HUES48 (cell line): ENCODE results near the gene PPP1R1B.

Experiments
- H3K27ac ChIP-seq: one replicate; pipeline ENCODE4 v1.7.0; 2013; ENCODE audit warnings: low read depth, low read length, inconsistent platforms
- H3K27me3 ChIP-seq: 2 replicates; pipeline ENCODE4 v1.6.1; 2013; ENCODE audit warnings: mild to moderate bottlenecking, low read length; ENCODE audit not compliant: control insufficient read depth, insufficient read depth
- H3K36me3 ChIP-seq: 2 replicates; pipeline ENCODE4 v1.6.1; 2013; ENCODE audit warnings: low read length; ENCODE audit not compliant: control insufficient read depth, insufficient read depth
- H3K4me1 ChIP-seq: 2 replicates; pipeline ENCODE4 v1.6.1; 2013; ENCODE audit warnings: mild to moderate bottlenecking, low read length; ENCODE audit not compliant: control insufficient read depth, insufficient read depth
- H3K4me3 ChIP-seq: 2 replicates; pipeline ENCODE4 v1.5.1; 2013; ENCODE audit warnings: mild to moderate bottlenecking, low read depth, low read length
- H3K9ac ChIP-seq: 2 replicates; pipeline ENCODE4 v1.6.1; 2013; ENCODE audit warnings: mild to moderate bottlenecking, low read depth, low read length, moderate library complexity
- H3K9me3 ChIP-seq: 2 replicates; pipeline ENCODE4 v1.6.1; 2013; ENCODE audit warnings: low read length; ENCODE audit not compliant: control insufficient read depth, insufficient read depth

The PPP1R1B gene

GRCh38 chr17:39674179-39674578 lies 47.4 kb downstream of the PPP1R1B start:
- Histone ChIP-seq H3K36me3 (peaks cover 20% of the 10 kb centered on the region), H3K27me3 (peaks cover 12% of the 10 kb centered on the region; the same call in 1 of the 2 replicates), H3K27ac (no peak overlapping the region), H3K4me1 (peaks cover 15% of the 10 kb centered on the region; the same call in 1 of the 2 replicates), H3K9ac (no peak overlapping the region), H3K9me3 (no peaks in the 10 kb centered on the region), H3K4me3 (no peak overlapping the region)

- Histone ChIP-seq H3K9me3 (no peaks in the 10 kb centered on the region), H3K36me3 (peaks cover 20% of the 10 kb centered on the region), H3K27ac (peak overlapping the region; percentile 45), H3K9ac (no peak overlapping the region), H3K27me3 (peaks cover 5% of the 10 kb centered on the region; the same call in 1 of the 2 replicates), H3K4me1 (peaks cover 15% of the 10 kb centered on the region; the same call in 1 of the 2 replicates), H3K4me3 (no peak overlapping the region)
Measured at GRCh38 chr17:39674702-39675389, 48.1 kb downstream of the PPP1R1B start.

- Histone ChIP-seq H3K9me3 (no peaks in the 10 kb centered on the region), H3K4me3 (no peak overlapping the region), H3K27ac (peak overlapping the region; percentile 45), H3K36me3 (peaks cover 24% of the 10 kb centered on the region), H3K4me1 (peaks cover 15% of the 10 kb centered on the region; the same call in 1 of the 2 replicates), H3K9ac (no peak overlapping the region), H3K27me3 (no peaks in the 10 kb centered on the region)
Measured at GRCh38 chr17:39675390-39676082, 48.8 kb downstream of the PPP1R1B start.

- H3K9ac ChIP-seq, result no peak overlapping the region
- peaks cover 28% of the 10 kb centered on the region for H3K36me3 ChIP-seq
- no peak overlapping the region for H3K27ac ChIP-seq
- no peak overlapping the region for H3K4me3 ChIP-seq
- H3K9me3 ChIP-seq, result no peaks in the 10 kb centered on the region
- peaks cover 15% of the 10 kb centered on the region; the same call in 1 of the 2 replicates for H3K4me1 ChIP-seq
- no peaks in the 10 kb centered on the region for H3K27me3 ChIP-seq
Measured at GRCh38 chr17:39676198-39676819, 49.6 kb downstream of the PPP1R1B start.

- H3K36me3 ChIP-seq, result peaks cover 32% of the 10 kb centered on the region
- no peaks in the 10 kb centered on the region for H3K27me3 ChIP-seq
- H3K4me1 ChIP-seq, result peaks cover 13% of the 10 kb centered on the region; the same call in 1 of the 2 replicates
- no peak overlapping the region for H3K9ac ChIP-seq
- no peaks in the 10 kb centered on the region for H3K9me3 ChIP-seq
- no peak overlapping the region for H3K4me3 ChIP-seq
- no peak overlapping the region for H3K27ac ChIP-seq
Measured at GRCh38 chr17:39677072-39677471, 50.3 kb downstream of the PPP1R1B start.

- H3K4me1 ChIP-seq, result 0 out of 2 replicates have a peak, but pooled peaks cover 10% of the 10 kb centered on the region
- no peak overlapping the region for H3K4me3 ChIP-seq
- no peak overlapping the region for H3K9ac ChIP-seq
- H3K27me3 ChIP-seq, result no peaks in the 10 kb centered on the region
- H3K9me3 ChIP-seq, result no peaks in the 10 kb centered on the region
- H3K36me3 ChIP-seq, result peaks cover 32% of the 10 kb centered on the region
- no peak overlapping the region for H3K27ac ChIP-seq
Measured at GRCh38 chr17:39677542-39678339, 51.0 kb downstream of the PPP1R1B start.

- no peak overlapping the region for H3K27ac ChIP-seq
- peaks cover 38% of the 10 kb centered on the region for H3K36me3 ChIP-seq
- no peak overlapping the region for H3K4me3 ChIP-seq
- H3K27me3 ChIP-seq, result no peaks in the 10 kb centered on the region
- H3K4me1 ChIP-seq, result 0 out of 2 replicates have a peak, but pooled peaks cover 10% of the 10 kb centered on the region
- no peaks in the 10 kb centered on the region for H3K9me3 ChIP-seq
- H3K9ac ChIP-seq, result no peak overlapping the region
Measured at GRCh38 chr17:39678340-39679116, 51.8 kb downstream of the PPP1R1B start.

GRCh38 chr17:39679521-39680192 lies 52.9 kb downstream of the PPP1R1B start:
- Histone ChIP-seq H3K27me3 (no peaks in the 10 kb centered on the region), H3K27ac (no peak overlapping the region), H3K4me1 (0 out of 2 replicates have a peak, but pooled peaks cover 10% of the 10 kb centered on the region), H3K9me3 (no peaks in the 10 kb centered on the region), H3K4me3 (no peak overlapping the region), H3K36me3 (peaks cover 45% of the 10 kb centered on the region), H3K9ac (no peak overlapping the region)

- H3K9me3 ChIP-seq, result no peaks in the 10 kb centered on the region
- H3K27ac ChIP-seq, result no peak overlapping the region
- H3K4me1 ChIP-seq, result peaks cover 11% of the 10 kb centered on the region
- H3K4me3 ChIP-seq, result no peak overlapping the region
- H3K27me3 ChIP-seq, result no peaks in the 10 kb centered on the region
- no peak overlapping the region for H3K9ac ChIP-seq
- peaks cover 36% of the 10 kb centered on the region for H3K36me3 ChIP-seq
Measured at GRCh38 chr17:39683295-39683939, 56.7 kb downstream of the PPP1R1B start.
